Ovary (tissue), 9 donors: ENCODE results near the gene CPNE6. TPM values are rescaled to one million over a fixed set of nuclear protein-coding genes. Genes with fewer than 3 reads are reported as not detected.

Experiments used
- DNase-seq, 5 donors: peaks; one replicate each; pipeline ENCODE4 v3.0.0-alpha.2; 2019 to 2020
- H3K27ac ChIP-seq, 2 donors: fragments of 200-600 bp; one replicate each; pipeline versions ENCODE4 v1.5.1 to v1.8.0; 2019 to 2022
- H3K27me3 ChIP-seq: fragments of 200-600 bp; one replicate; pipeline ENCODE4 v1.8.0; 2022
- H3K36me3 ChIP-seq: fragments of 200-600 bp; sonication (generic); one replicate; pipeline ENCODE4 v1.5.1; 2019
- H3K4me1 ChIP-seq: one replicate; pipeline ENCODE4 v1.8.1; 2013; ENCODE audit warnings: mild to moderate bottlenecking, moderate library complexity; ENCODE audit not compliant: insufficient read depth
- H3K4me3 ChIP-seq: fragments of 200-600 bp; sonication (generic); one replicate; pipeline ENCODE4 v1.5.1; 2017
- H3K9me3 ChIP-seq, 2 donors: fragments of 200-600 bp in 1 of 2; sonication (generic) in 1 of 2; one replicate each; pipeline versions ENCODE4 v1.5.1 to v1.8.1; 2013 to 2019; ENCODE audit warnings: mild to moderate bottlenecking in 1 of 2, moderate library complexity in 1 of 2
- CTCF ChIP-seq, 3 donors: fragments of 450-650 bp in 2 of 3; fragments of 200-600 bp in 1 of 3; IDR thresholded peaks; one replicate each; pipeline versions ENCODE4 v1.5.1 to v1.8.0; 2016 to 2022; ENCODE audit warnings: antibody characterized with exemption in 3 of 3, mild to moderate bottlenecking in 1 of 3
- EP300 ChIP-seq: sonication (generic); formaldehyde crosslinking; IDR thresholded peaks from one replicate; pipeline ENCODE4 v1.6.1; 2017; ENCODE audit warnings: antibody characterized with exemption
- POLR2A ChIP-seq: fragments of 450-650 bp; IDR thresholded peaks from one replicate; pipeline ENCODE4 v1.6.1; 2017; ENCODE audit warnings: antibody characterized with exemption, mild to moderate bottlenecking, moderate library complexity
- WGBS, 3 donors: extraction: QIAGEN DNeasy Blood & Tissue Kit in 1 of 3; methylation state at CpG; one replicate each; pipeline versions ENCODE4 v1.1.5 to v1.1.7; 2013 to 2017; 5-methylcytosine and 5-hydroxymethylcytosine counted together
- intact Hi-C, 4 donors: fragments of 100-400 bp; cut with DNase I; formaldehyde crosslinking; loops; one replicate each; pipeline versions ENCODE4 v1.11.0 to v1.15.1; 2022 to 2023
- polyA plus RNA-seq, 2 donors: library from polyadenylated mRNA; stranded (reverse); fragments of 200-250 nt in 1 of 2; fragments of 350-450 nt in 1 of 2; fragmentation: Illumina TruSeq in 1 of 2; extraction: RNeasy Lipid Tissue Mini Kit (QIAGEN cat#74804) in 1 of 2; gene quantifications; one replicate each; pipeline ENCODE4 v1.2.3, GENCODE V29; 2013 to 2014
- total RNA-seq, 7 donors: library from RNA; depleted of rRNA in 2 of 7; stranded (reverse); fragments of >200 nt in 2 of 7; fragmentation: NEBNext Ultra II Directional in 3 of 7; extraction: Animal tissue kit (Norgen Biotek cat#: 25700) in 3 of 7; gene quantifications; one replicate each; pipeline versions ENCODE4 v1.1.0 to v1.2.4, GENCODE V29; 2016 to 2023
- donor health status: DM: no; HTN: no; CAD: no; lungs with moderate emphysema.
- donor health status: DM: no; HTN: no; CAD: no.
- donor health status: Bipolar disorder and iron deficiency.
- donor health status: DM: yes; HTN: yes; CAD: no.
- donor health status: DM: no; HTN: no; CAD: no.
- donor health status: DM: yes; HTN: yes; CAD: no.

Gene CPNE6
- total and polyA plus RNA-seq, 9 donors = 0.08 to 0.71 (median 0.55) TPM; not detected in 6

GRCh38 chr14:24086193-24086955, 15.0 kb downstream of the CPNE6 start:
- Histone ChIP-seq H3K27ac (no peak overlapping the region), H3K36me3 (no peaks in the 10 kb centered on the region), H3K27me3 (no peaks in the 10 kb centered on the region), H3K9me3 (no peaks in the 10 kb centered on the region), H3K4me1 (no peaks in the 10 kb centered on the region), H3K4me3 (no peak overlapping the region)
- intact Hi-C loops = no loop called here
- 76% methylated on average over 3 of the region's 3 CpGs for WGBS, 3 donors
- DNase-seq = no peak
- TF ChIP-seq EP300 = no peak

- Histone ChIP-seq H3K9me3 (no peaks in the 10 kb centered on the region), H3K4me1 (no peaks in the 10 kb centered on the region), H3K4me3 (no peak overlapping the region), H3K36me3 (no peaks in the 10 kb centered on the region), H3K27ac (no peak overlapping the region), H3K27me3 (no peaks in the 10 kb centered on the region)
- intact Hi-C loops = no loop called here
- WGBS, 3 donors = 83 to 87% (median 87%) methylated on average over 1 of the region's 1 CpG
- no peak for TF ChIP-seq EP300
- TF ChIP-seq CTCF (IDR thresholded peaks at IDR 0.05) = no peak
- no peak for TF ChIP-seq POLR2A
- DNase-seq = no peak
These were observed 15.6 kb downstream of the CPNE6 start for GRCh38 chr14:24087004-24087403.

- H3K4me1 ChIP-seq = no peaks in the 10 kb centered on the region
- H3K27ac ChIP-seq = no peak overlapping the region
- DNase-seq = no peak
- no peaks in the 10 kb centered on the region for H3K36me3 ChIP-seq
- H3K4me3 ChIP-seq = no peak overlapping the region
- intact Hi-C loops = no loop called here
- no peaks in the 10 kb centered on the region for H3K27me3 ChIP-seq
- no peak for TF ChIP-seq EP300
- no peak for TF ChIP-seq CTCF (IDR thresholded peaks at IDR 0.05)
- no peak for TF ChIP-seq POLR2A
- 74 to 85% (median 83%) methylated on average over 2 of the region's 2 CpGs for WGBS, 3 donors
- no peaks in the 10 kb centered on the region for H3K9me3 ChIP-seq
These were observed 16.7 kb downstream of the CPNE6 start for GRCh38 chr14:24088095-24088494.

- no peaks in the 10 kb centered on the region for H3K36me3 ChIP-seq
- WGBS, 3 donors = 80 to 82% (median 82%) methylated on average over 6 of the region's 6 CpGs
- H3K27ac ChIP-seq = no peak overlapping the region
These were observed 18.5 kb downstream of the CPNE6 start for GRCh38 chr14:24089890-24090289.

More at GRCh38 chr14:24089890-24090289, 18.5 kb downstream of the CPNE6 start:
- H3K4me1 ChIP-seq = peaks cover 3% of the 10 kb centered on the region
- intact Hi-C loops = loop anchor here in 1 of 4 donors (10.0 kb wide), 1 partner anchor 105 kb away; the partner anchor contains the start of gene DHRS4L2
- no peaks in the 10 kb centered on the region for H3K27me3 ChIP-seq
- DNase-seq = no peak
- no peak overlapping the region for H3K4me3 ChIP-seq
- H3K9me3 ChIP-seq = no peaks in the 10 kb centered on the region
- TF ChIP-seq EP300 (no peak), POLR2A (no peak), CTCF (IDR thresholded peaks at IDR 0.05) (no peak)
